NCI-H1105 treated with DMSO at 0.1 percent for 48 hours (cell line): Measurements from ENCODE around the gene TMOD1.
"Not testable (repeated sequence)": the region's sequence is repeated elsewhere in the genome, so short reads cannot be mapped to it uniquely, and the experiment has no call there.

Experiments used
- DNase-seq: peaks from one replicate; lab custom pipeline; 2025; lab: John Stamatoyannopoulos, UW

TMOD1 gene

DNA sequence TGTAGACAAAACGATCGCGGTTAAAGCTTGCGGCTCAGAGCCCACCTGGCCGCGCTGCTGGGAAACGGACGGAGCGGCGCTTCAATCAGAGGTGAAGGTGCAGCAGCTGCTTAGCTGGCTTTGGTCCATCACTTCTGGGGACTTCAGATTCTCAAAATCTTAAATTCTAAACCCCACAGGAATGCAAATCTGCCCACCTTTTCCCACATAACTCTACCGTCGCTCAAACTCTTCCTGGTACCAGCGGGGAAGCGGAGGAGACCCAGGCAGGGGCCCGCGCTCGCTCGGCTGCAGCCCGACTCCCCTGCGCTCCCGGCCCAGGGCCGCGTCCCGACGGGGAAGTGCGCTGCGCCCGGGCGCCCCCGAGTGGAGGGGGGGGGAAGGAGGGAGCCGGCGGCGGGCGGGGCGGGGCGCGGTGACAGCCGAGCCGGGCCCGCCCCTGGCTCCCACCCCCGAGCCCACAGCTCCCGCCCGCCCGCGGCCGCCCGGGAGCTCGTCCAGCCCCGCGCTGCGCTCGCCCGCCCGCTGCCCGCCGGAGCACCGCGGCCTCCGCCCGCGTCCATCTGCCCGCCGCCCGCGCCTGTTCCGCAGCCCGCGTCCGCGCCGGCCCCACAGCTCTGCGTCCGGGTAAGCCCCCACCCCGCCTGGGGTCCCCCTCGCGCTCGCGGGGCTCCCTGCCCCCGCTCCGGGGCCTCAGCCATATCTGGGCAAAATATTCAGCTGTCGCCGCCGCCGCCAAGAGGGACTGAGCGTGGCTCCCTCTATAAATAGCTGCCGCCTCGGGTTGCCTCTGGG, at the start of gene TMOD1:
Gene TMOD1 (plus strand): TSS at position 490 of the 795 bp plus-strand sequence. CDS start 22,523 bp downstream, outside the sequence.
- DNase-seq, result peak; percentile 55

- not testable (repeated sequence) for DNase-seq
These were observed 47.9 kb upstream of the TMOD1 start for GRCh38 chr9:97453573-97453972.

DNA sequence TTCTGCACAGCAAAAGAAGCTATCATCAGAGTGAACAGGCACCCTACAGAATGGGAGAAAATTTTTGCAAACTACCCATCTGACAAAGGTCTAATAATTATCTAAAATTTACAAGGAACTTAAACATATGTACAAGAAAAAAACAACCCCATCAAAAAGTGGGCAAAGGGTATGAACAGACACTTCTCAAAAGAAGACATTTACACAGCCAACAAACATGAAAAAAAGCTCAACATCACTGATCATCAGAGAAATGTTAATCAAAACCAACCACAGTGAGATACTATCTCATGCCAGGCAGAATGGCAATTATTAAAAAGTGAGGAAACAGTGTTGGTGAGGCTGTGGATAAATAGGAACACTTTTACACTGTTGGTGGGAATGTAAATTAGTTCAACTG, 44.6 kb upstream of the TMOD1 start:
- not testable (repeated sequence) for DNase-seq

- DNase-seq, result no peak
These were observed 42.1 kb upstream of the TMOD1 start for GRCh38 chr9:97459326-97459725.

DNA sequence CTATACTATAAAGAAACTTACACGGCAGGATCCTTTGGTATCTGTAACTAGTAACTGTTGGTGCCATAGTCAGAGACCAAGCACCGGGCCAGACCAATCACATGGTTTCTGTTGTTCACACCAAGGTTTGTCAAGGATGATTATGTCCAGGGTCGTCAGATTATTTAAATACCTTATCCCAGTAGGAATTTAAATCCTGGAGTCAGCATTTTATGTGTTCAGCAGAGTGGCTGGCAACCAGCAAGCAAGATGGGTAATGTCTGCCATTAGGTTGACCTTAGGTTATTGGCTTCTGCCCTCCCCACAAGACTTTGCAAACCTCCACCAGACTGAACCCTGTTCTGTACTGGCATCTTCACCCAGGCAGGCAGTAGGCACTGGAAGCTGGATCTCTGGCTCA, 39.3 kb upstream of the TMOD1 start:
- no peak for DNase-seq

- DNase-seq, result no peak
These were observed 38.6 kb upstream of the TMOD1 start for GRCh38 chr9:97462914-97463313.

DNA sequence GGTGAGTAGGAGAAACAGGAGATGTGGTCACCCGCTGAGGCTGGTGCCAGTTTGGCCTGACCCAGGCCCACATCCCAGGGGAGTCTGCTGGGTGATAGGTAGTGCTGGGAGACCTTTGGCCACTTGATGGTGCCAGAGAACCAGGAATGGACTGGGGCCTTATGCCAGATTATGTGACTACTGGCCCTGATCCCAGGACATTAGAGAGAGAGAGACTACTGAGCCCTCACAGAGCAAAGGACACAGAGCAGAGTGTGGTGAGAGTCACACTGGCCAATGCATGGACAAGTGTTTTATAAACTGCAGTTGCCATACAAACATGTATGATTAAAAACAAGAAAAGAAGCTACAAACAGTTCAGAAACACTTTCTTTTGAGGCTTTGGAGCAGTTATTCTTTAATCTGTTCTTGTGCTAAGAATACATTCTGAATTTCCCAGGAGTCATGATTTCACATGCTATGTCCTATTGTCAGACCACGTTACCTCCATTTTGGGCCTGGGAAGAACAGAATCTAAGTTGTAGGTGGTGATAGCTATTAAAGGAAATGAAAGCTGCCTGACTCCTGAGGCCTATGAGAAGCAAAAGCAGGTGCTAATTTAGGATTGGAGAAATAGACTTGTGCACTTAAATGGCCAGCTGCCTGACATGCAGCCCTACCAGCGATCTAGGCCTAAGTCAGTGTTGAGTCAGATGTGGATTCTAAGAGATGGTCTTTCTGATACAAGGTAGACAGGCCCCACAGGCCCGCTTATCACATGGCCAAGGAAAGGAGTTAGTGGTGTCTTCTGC, 32.6 kb upstream of the TMOD1 start:
- peak; percentile 53 for DNase-seq

GRCh38 chr9:97470076-97470475, 31.4 kb upstream of the TMOD1 start:
- no peak for DNase-seq

DNA sequence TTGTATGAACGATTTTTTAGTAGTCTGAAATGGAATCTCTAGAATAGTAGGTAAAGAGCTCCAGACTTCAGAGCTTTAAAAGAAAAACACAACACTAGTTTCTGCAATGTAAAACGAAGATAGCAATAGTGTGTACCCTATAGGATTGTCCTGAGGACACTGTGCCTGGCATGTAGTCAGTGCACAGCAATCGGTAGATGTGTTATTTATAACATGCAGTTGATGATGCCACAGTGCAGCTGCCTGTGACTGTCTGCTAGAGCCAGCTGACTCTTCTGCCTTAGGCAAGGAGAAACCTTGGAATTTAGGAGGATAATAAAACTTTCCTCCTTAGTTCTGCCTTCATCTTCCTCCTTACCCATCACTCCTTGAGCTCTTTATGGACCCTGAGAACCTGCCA, 27.7 kb upstream of the TMOD1 start:
- no peak for DNase-seq

- DNase-seq, result no peak
These were observed 27.0 kb upstream of the TMOD1 start for GRCh38 chr9:97474372-97474925.

DNA sequence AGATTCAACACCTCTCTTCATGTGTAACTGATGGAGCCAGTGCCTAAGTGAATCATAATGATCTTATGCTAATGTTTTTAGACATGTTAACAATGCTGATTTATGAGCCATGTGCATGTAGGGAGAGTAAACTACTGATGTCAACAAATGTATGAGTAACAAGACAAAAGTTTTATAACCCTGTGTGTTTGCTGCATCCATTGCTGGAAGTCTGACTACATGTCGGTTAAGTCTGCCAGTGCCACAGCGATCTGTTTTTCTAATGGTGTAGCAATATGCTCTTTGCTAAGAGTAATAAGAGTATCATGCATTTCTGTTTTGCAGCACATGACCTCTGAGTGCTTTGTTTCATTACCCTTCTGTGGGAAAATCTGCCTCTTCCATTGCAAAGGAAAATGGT, 26.4 kb upstream of the TMOD1 start:
- no peak for DNase-seq

- no peak for DNase-seq
These were observed 23.0 kb upstream of the TMOD1 start for GRCh38 chr9:97478301-97478981.

DNA sequence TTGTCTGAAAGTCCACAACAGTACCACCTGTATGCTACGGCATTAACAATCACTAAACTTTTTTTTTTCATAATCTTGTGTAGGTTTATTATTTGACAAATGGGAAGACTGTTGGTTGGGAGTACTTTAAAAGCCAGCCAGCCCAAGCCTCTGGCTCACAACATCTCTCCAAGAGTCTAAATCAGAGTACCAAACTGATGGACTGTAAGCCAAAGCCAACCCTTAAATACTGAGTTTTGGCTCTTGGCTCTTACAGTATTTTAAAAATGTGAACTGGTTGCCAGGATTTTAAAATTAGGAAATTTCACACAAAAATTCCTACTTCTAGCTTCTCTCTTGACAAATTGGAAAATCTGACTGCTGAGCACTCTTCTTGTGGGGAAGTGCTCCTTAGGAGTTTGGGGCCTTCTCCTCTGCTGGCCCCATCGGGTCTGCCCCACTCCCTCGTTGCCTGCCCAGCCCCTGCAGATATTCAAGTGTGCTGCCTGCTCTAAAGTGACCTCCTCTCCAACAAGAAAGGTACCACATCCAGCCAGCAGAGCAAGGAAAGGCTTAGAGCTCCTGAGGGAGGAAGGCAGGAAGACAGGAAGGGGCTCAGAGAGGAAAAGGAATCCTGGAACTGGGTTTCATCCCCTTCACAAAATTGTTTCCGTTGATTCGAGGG, 21.8 kb upstream of the TMOD1 start:
- no peak for DNase-seq

- no peak for DNase-seq
These were observed 21.3 kb upstream of the TMOD1 start for GRCh38 chr9:97480174-97480573.

DNA sequence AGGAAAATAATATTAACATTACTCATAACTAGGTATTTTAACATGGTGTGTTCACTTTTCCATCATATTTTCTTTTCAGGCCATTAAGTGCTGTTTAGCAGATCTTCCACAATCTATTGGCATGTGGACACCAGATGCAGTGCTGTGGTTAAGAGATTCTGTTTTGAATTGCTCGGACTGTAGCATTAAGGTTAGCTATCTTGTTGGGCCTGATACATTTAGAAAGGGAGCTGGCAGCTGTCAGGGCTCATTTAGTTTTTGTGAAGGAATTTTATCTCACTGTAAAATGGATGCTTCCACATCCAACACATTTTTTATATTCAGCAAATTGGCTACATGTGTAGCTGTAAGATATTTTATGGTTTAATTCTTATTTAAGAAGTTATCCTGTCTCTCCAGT, 20.7 kb upstream of the TMOD1 start:
- DNase-seq, result no peak

DNA sequence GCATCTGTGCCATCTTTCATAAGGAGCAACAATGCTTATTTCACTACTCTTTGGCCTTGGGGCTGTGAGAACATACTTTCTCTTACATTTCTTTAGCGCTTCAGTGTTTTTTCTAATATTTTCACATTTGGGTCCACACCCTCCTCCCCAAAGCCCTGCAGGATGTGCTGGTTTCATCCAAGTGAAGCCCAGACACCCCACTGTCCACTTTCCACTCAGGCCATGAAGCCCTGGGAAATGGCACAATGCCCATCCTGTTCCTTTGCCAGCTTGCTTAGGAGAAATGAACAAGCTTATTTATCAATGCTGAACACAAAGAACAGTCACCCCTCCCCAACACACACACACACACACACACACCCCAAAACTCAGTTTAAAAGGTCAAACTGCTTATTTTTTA, 17.3 kb upstream of the TMOD1 start:
- DNase-seq, result no peak

- DNase-seq, result no peak
These were observed 14.4 kb upstream of the TMOD1 start for GRCh38 chr9:97487107-97487506.

- no peak for DNase-seq
These were observed 13.6 kb upstream of the TMOD1 start for GRCh38 chr9:97487861-97488260.

DNA sequence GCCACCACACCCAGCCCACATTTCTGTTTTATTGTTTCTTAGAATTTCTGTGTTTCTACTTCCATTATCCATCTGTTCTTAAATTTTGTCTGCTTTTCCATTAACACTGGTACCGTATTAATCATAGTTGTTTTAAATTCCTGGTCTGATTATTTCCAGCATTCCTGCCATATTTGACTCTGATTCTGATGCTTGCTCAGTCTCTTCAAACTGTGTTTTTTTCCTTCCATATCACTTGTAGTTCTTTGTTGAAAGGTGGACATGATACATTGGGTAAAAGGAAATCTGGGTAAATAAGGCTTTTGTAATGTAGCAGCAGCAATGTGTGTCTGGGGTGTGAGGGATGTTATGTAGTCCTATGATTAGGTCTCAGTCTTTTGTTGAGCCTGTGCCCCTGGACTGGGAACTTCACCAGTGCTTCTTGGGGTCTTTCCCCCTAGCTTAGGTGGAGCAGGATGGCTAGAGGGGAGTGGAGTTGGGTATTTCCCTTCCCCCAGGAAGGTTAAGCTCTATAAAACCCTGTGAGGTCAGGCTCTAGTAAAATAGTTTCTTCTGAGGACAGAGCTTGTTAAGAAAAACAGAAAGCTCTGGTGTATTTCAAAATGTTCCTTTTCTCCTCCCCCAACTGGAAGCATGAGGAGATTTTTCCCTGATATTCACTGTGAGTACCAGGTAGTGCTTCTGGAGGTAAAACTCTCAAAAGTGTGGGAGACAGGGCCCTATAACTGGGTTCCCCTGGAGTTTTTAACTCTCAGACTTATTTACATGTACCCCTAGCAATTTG, 10.1 kb upstream of the TMOD1 start:
- DNase-seq, result no peak

DNA sequence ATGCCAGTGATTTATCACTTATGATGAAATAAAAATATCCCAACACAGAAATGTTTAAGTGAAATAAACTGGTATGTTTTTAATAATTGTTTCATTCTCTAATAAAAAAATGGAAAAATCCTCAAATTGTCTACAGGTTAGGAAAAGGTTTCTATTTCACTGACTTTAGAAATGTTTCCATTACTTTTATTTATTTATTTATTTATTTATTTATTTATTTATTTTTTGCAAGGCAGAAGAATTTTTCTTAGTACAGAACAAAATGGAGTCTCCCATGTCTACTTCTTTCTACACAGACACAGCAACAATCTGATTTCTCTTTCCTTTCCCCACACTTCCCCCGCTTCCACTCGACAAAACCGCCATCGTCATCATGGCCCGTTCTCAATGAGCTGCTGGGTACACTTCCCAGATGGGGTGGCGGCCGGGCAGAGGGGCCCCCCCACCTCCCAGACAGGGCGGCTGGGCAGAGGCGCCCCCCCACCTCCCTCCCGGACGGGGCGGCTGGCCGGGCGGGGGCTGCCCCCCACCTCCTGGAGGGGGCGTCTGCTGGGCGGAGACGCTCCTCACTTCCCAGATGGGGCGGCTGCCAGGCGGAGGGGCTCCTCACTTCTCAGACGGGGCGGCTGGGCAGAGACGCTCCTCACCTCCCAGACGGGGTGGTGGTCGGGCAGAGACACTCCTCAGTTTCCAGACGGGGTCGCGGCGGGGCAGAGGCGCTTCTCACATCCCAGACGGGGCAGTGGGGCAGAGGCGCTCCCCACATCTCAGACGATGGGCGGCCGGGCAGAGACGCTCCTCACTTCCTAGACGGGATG, 3.7 kb upstream of the TMOD1 start:
- not testable (repeated sequence) for DNase-seq
